Raji (cell line): ENCODE results near the gene PTPN18.

ENCODE experiments used
- POLR2A ChIP-seq: IDR thresholded peaks from 2 replicates; pipeline ENCODE4 v1.6.1; 2011; ENCODE audit warnings: low read depth, low read length, control low read depth; ENCODE audit not compliant: insufficient read depth

PTPN18 gene, protein sequence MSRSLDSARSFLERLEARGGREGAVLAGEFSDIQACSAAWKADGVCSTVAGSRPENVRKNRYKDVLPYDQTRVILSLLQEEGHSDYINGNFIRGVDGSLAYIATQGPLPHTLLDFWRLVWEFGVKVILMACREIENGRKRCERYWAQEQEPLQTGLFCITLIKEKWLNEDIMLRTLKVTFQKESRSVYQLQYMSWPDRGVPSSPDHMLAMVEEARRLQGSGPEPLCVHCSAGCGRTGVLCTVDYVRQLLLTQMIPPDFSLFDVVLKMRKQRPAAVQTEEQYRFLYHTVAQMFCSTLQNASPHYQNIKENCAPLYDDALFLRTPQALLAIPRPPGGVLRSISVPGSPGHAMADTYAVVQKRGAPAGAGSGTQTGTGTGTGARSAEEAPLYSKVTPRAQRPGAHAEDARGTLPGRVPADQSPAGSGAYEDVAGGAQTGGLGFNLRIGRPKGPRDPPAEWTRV

DNA sequence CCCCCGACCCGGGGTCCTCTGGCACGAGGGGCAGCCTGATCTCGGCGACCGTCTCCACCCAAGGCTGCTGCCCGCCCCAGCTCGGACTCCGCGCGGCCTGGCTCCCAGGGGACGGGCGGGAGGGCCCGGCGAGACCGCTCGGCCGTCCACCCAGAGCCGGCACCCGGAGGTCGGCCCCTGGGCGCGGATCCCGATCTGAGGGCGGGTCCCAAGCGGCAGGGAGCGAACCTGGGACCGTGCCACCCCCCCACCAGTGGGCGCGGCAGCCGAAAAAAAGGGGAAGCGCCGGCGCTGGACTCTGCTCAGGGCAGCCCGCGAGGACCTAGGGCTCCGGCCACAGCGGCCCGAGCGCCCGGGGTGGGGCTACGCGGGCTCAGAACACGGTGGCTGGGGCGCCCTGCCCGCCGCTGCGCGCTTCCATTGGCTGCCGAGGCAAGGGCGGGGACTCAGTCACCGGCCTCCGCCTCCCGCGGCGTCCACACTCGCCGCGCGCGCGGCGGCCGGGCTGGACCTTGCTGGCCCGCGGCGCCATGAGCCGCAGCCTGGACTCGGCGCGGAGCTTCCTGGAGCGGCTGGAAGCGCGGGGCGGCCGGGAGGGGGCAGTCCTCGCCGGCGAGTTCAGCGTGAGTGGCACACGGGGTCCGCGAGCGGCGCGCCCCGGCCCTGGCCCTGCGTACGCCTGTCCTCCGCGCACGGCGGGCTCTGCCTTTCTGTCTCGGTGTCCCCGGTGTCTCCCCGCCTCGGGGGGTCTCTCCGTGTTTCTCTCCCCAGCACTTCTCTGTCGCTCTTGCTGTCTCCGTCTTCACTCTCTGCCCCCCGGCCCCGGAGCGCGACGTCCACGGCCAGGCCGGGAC lies at the start of gene PTPN18:
Gene PTPN18, plus strand, starts transcription at position 479 of the 854 bp plus-strand sequence. Its CDS starts 52 bp downstream, at position 531.
- TF ChIP-seq POLR2A, result peak; percentile 56; the same call in 1 of the 2 replicates

DNA sequence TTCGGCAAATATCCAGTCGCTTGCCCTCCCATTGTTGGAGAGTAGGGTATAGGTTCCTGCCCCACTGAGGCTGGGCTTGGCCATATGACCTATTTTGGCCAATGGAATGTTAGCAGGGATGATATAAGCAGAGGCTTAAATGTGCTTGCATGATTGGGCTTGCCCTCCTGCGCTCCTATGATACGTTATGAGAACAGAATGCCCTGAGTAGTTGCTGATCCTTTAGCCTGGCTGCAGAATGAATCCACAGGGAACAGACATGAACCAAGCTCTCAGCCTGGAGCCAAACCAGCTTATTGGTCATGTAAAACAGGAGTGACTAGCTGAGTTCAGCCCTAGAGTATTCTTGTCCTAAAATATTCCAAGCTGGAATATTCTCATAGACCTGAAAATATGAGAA lies 48.0 kb upstream of the PTPN18 start:
- no peak for TF ChIP-seq POLR2A

DNA sequence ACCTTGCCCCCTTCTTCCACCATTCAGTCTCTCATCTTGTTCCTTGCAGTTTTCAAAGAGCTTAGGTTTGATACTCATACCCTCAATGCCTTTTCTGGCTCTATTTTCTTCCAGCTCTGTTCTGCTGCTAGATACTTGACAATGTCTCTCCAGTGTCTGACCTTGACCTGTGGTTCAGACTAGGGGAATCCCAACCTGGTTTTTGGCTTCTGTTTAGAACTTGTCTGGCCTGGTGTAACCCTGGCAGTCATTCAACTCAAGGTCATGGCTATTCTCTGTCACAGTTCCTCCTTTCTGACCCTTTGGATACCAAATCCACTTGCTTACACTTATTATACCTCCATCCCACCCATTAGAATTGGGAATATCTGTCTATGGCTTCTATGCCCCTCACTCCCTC lies 45.0 kb upstream of the PTPN18 start:
- no peak for TF ChIP-seq POLR2A

DNA sequence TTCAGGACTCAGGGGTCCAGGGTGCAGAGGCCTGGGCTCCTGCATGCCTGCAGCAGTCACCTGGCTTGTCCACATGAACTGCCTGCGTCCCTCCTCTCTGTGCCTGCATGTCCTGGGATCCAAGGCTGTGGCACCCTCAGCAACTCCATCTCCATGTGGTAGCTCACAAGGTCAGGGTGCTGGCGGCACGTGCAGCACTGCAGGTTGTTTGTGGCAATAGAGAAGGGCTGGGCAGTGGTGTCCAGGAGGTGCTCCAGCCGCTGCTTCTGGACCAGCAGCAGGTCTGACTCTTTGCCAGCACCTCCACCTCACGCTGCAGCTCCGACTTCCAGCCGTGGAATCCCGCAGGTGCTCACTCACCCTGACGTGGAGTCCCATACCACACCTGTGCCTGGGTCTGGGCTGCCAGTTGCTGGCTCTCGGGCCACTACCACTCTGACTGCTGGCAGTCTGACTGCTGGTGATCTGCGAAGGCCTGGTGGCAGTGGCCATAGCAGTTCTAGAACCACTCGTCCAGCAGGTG lies 42.0 kb upstream of the PTPN18 start:
- TF ChIP-seq POLR2A, result no peak

DNA sequence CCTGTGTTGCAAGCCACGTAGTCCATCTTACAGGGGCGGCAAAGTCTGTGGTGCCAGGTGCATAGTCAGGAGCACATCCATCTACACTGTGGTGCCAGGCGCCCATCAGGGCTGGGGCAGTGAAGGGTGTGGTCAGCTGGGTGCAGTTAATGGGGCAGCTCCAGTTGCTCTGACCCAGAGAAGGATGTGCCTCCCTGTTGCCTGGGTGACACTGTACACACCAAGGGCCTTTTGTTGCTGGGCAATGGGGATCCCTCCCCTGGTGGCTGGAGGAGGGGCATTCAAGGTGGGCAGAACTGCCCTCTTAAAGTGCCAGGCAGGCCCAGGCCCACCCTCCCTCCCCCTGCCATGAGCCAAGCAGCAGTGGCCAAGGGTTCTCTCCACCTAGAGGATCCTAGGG lies 41.5 kb upstream of the PTPN18 start:
- no peak for TF ChIP-seq POLR2A

DNA sequence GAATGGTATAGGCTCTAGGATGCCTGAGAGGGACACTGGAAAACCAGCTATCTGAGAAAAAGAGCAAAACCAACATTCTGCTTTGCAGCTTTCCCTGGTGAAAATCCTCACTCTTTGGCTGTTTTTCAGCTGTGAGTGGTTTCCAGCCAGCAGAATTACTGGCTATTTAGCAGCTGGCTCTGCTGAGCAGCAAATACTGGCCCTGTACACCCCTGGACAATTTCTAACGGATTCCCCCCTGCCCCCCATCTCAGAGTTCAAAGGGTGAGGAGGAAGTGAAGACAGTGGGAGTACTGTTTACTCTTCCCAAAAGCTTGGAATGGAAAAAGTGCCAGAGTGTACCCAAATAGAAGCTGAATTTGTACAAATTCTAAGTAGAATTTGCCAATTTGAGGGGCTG lies 39.3 kb upstream of the PTPN18 start:
- TF ChIP-seq POLR2A, result no peak

DNA sequence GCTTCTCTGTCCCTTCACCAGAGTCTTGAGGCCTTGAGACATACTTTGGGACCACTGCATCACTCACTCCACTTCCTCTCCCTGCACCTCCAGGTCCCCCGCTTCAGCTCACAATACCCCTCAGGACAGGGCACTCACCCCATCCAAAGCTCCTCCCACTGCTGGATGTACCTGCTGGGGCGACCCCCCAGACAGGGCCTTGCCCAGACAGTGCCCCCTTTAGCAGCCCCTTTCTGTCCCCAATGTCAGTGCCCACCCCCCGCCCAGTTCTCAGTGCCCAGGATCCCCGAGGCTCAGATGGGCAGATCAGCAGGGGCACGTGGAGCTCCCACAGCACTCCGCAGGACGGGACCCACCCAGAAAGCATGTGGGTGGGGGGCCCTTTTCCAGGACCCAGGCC lies 37.0 kb upstream of the PTPN18 start:
- no peak for TF ChIP-seq POLR2A

DNA sequence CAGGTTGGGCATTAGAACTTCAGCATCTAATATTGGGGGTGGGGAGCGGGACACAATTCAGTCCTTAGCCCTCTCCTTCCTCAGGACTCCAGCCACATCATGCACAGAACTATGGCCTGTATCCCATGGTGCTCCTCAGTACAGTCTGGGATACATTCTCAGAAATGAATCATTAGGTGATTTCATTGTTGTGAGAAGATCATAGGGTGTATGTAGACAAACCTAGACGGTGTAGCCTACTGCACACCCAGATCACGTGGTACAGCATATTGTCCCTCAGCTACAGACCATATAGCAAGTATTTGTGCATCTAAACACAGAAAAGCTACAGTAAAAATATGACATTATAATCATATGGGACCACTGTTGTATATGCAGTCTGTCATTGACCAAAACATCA lies 36.3 kb upstream of the PTPN18 start:
- no peak for TF ChIP-seq POLR2A

DNA sequence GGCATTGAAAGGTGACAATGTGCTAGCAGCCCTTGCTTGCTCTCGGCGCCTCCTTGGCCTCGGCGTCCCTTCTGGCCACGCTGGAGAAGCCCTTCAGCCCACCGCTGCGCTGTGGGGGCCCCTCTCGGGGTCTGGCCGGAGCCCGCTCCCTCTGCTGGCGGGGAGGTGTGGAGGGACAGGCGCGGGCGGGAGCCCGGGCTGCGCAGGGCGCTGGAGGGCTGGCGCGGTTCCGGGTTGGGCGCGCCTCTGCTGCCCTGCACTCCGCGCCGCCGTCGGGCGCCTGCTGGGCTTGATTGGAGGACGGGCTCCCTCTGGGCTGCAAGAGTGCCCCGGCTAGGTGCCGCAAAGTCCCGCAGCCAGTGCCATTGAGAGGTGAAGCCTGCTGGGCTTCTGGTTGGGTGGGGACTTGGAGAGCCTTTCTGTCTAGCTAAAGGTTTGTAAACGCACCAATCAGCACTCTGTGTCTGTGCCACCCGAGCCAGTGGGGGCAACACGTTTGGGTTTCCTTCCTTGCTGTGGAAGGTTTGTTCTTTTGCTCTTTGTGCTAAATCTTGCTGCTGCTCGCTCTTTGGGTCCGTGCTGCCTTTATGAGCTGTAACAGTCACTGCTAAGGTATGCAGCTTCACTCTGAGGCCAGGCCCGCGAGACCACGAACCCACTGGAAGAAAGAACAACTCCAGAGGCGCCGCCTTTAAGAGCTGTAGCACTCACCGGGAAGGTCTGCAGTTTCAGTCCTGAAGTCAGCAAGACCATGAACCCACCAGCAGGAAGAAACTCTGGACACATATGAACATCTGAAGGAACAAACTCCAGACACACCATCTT lies 27.9 kb upstream of the PTPN18 start:
- no peak for TF ChIP-seq POLR2A

DNA sequence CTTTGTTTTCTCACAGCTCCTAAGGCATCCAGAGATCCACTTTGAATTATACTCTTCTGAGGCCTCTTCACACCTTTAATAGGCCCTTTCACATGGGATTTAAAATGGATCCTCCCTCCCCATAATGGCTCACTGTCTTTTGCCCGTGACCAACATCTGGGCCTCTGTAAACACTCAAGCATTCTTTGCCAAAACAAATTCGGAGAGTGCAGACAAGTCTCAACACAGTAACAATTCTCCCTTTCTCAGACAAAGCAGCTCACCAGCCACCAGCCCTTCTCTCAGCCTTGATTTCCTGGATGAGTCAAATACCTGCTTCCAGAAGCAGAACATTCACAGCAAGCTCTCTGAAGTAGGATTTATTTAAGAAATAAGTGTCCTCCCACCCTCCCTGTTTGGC lies 27.1 kb upstream of the PTPN18 start:
- TF ChIP-seq POLR2A, result no peak

DNA sequence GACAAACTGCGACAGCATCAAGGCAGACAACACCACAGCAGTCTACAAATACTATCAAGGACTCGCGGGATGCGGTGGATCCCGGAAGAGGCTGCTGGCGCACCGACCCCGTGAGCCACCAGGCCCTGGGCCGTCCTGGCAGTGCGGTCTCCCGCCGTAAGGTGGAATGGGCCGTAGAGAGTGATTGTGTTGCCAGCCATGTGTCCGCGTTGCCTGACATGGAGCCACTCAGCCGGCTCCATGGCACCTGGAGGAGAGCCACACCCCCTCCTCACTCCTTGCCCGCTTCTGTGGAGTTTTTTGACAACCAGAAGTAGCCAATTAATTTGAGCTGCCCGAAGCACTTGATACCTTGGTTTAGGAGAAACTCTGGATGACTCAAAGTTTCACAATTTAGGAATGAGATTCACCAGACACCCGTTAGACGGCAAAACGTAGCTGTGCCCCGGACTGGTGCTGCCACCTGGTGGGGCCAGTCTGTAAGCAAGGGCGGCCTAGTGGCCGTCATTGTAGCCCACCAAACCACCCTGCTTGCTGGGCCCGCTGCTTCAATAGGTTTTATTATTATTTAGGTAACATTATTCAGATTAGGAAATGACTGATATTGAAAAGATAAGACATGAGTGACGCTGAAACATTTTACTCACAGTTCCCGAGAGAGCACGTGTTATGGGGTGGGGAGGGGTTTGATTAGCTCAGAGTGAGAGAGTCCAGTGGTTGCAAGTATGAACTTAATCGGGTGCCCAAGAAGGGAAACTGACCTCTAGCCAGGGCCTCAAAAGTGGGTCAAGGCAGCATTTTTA lies 23.4 kb upstream of the PTPN18 start:
- TF ChIP-seq POLR2A, result no peak

DNA sequence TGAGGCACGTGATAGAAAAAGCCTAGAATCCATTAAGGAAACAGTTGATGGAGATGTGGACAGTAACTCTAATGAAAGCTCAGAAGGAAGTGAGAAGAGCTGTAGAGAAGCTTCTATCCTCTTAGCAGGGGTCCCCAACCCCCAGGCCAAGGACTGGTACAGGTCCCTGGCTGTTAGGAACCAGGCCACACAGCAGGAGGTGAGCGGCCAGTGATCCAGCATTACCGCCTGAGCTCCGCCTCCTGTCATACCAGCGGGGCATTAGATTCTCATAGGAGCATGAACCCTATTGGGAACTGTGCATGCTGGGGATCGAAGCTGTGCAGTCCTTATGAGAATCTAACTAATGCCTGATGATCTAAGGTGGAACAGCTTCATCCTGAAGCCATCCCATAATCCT lies 21.8 kb upstream of the PTPN18 start:
- no peak for TF ChIP-seq POLR2A

DNA sequence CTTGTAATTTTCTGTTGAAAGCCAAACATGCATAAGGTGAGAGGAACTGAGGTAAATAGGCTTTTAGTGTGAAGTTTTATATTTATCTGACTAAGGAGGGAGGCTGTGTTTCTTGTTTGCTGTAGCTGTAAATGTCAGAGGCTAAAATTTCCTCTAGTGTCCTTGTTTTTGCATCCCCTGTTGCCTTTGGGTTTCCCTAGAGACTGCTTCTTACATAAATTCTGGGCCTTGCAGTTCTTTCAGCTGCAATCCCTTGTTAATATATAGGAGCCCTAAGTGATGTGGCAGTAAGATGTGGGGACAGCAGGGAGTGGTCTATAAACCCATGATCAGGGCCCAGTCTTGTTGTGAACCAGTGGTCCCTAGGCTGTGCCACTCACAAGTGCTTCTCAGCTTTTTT lies 20.6 kb upstream of the PTPN18 start:
- no peak for TF ChIP-seq POLR2A
